Ishikawa (cell line): Measurements from ENCODE around the gene RUBCNL.

Experiments used
- CEBPB ChIP-seq: IDR thresholded peaks from 2 replicates; pipeline ENCODE4 v1.6.1; 2012
- CREB1 ChIP-seq: IDR thresholded peaks from 2 replicates; pipeline ENCODE4 v1.6.1; 2012; ENCODE audit warnings: low read depth
- EGR1 ChIP-seq: IDR thresholded peaks from 2 replicates; pipeline ENCODE4 v1.6.1; 2012
- EP300 ChIP-seq: IDR thresholded peaks from 2 replicates; pipeline ENCODE4 v1.6.1; 2012; ENCODE audit warnings: borderline replicate concordance
- FOXM1 ChIP-seq: IDR thresholded peaks from 2 replicates; pipeline ENCODE4 v1.6.1; 2012; ENCODE audit warnings: low read depth, borderline replicate concordance
- NFIC ChIP-seq: IDR thresholded peaks from 2 replicates; pipeline ENCODE4 v1.6.1; 2012
- RAD21 ChIP-seq: IDR thresholded peaks from 2 replicates; pipeline ENCODE4 v1.6.1; 2012; ENCODE audit warnings: low read depth
- TAF1 ChIP-seq: IDR thresholded peaks from 2 replicates; pipeline ENCODE4 v1.6.1; 2012; ENCODE audit warnings: low read depth, mild to moderate bottlenecking
- TCF12 ChIP-seq: IDR thresholded peaks from 2 replicates; pipeline ENCODE4 v1.6.1; 2012; ENCODE audit warnings: low read depth
- TEAD4 ChIP-seq: IDR thresholded peaks from 2 replicates; pipeline ENCODE4 v1.6.1; 2012
- YY1 ChIP-seq: IDR thresholded peaks from 2 replicates; pipeline ENCODE4 v1.6.1; 2012; ENCODE audit warnings: low read depth
- ZBTB7A ChIP-seq: IDR thresholded peaks from 2 replicates; pipeline ENCODE4 v1.6.1; 2012; ENCODE audit warnings: low read depth
- TF ChIP-seq, protein P1 (sequence below): IDR thresholded peaks from 2 replicates; pipeline ENCODE4 v1.6.1; 2012; ENCODE audit warnings: low read depth, mild to moderate bottlenecking
- TF ChIP-seq, protein P2 (sequence below): IDR thresholded peaks from 2 replicates; pipeline ENCODE4 v1.6.1; 2012
- TF ChIP-seq, protein P3 (sequence below): IDR thresholded peaks from 2 replicates; pipeline ENCODE4 v1.6.1; 2012

The RUBCNL gene

DNA sequence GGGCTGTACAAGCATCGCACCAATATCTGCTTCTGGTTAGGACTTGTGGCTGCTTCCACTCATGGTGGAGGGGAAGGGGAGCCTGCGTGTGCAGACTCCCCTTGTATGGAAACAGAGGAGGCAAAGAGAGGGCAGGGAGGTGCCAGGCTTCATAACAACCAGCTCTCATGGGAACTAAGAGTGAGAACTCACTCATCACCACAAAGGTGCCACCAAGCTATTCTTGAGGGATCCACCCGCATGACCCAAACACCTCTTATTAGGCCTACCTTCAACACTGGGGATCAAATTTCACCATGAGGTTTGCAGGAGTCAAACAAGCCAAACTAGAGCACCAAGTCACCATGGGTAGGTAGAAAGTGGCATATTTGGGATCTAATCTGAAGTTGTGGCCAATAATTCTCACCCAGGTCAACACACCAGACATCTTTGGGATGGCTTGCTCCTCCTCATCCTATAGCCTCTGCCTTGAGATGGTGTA is 46.4 kb downstream of the RUBCNL start:
- TF ChIP-seq CREB1, result no peak
- TF ChIP-seq CEBPB, result no peak
- no peak for TF ChIP-seq NFIC
- TF ChIP-seq TEAD4, result no peak

DNA sequence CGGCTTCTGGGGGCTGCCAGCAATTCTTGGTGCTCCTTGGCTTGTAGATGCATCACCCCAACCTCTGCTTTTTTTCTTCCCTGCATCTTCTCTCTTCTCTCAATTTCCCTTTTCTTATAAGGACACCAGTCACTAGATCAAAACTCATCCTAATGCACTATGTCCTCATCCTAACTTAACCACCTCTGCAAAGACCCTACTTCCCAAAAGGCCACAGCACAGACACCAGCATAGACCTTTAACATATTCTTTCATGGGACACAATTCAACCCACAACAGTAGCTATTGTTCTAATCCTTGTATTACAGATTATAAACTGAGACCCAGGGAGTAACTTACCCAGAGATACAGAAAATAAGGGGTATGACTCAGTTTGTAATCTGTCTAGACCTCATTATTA is 47.0 kb downstream of the RUBCNL start:
- TF ChIP-seq CREB1 (no peak), TAF1 (no peak), TCF12 (no peak), TEAD4 (no peak), EP300 (no peak), CEBPB (no peak), EGR1 (no peak), FOXM1 (no peak), ZBTB7A (no peak), YY1 (no peak), RAD21 (no peak), NFIC (no peak)
- TF ChIP-seq, protein P1, sequence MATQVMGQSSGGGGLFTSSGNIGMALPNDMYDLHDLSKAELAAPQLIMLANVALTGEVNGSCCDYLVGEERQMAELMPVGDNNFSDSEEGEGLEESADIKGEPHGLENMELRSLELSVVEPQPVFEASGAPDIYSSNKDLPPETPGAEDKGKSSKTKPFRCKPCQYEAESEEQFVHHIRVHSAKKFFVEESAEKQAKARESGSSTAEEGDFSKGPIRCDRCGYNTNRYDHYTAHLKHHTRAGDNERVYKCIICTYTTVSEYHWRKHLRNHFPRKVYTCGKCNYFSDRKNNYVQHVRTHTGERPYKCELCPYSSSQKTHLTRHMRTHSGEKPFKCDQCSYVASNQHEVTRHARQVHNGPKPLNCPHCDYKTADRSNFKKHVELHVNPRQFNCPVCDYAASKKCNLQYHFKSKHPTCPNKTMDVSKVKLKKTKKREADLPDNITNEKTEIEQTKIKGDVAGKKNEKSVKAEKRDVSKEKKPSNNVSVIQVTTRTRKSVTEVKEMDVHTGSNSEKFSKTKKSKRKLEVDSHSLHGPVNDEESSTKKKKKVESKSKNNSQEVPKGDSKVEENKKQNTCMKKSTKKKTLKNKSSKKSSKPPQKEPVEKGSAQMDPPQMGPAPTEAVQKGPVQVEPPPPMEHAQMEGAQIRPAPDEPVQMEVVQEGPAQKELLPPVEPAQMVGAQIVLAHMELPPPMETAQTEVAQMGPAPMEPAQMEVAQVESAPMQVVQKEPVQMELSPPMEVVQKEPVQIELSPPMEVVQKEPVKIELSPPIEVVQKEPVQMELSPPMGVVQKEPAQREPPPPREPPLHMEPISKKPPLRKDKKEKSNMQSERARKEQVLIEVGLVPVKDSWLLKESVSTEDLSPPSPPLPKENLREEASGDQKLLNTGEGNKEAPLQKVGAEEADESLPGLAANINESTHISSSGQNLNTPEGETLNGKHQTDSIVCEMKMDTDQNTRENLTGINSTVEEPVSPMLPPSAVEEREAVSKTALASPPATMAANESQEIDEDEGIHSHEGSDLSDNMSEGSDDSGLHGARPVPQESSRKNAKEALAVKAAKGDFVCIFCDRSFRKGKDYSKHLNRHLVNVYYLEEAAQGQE, result no peak
- TF ChIP-seq, protein P2, sequence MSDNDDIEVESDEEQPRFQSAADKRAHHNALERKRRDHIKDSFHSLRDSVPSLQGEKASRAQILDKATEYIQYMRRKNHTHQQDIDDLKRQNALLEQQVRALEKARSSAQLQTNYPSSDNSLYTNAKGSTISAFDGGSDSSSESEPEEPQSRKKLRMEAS, result no peak
- TF ChIP-seq, protein P3, sequence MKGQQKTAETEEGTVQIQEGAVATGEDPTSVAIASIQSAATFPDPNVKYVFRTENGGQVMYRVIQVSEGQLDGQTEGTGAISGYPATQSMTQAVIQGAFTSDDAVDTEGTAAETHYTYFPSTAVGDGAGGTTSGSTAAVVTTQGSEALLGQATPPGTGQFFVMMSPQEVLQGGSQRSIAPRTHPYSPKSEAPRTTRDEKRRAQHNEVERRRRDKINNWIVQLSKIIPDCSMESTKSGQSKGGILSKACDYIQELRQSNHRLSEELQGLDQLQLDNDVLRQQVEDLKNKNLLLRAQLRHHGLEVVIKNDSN, result no peak

DNA sequence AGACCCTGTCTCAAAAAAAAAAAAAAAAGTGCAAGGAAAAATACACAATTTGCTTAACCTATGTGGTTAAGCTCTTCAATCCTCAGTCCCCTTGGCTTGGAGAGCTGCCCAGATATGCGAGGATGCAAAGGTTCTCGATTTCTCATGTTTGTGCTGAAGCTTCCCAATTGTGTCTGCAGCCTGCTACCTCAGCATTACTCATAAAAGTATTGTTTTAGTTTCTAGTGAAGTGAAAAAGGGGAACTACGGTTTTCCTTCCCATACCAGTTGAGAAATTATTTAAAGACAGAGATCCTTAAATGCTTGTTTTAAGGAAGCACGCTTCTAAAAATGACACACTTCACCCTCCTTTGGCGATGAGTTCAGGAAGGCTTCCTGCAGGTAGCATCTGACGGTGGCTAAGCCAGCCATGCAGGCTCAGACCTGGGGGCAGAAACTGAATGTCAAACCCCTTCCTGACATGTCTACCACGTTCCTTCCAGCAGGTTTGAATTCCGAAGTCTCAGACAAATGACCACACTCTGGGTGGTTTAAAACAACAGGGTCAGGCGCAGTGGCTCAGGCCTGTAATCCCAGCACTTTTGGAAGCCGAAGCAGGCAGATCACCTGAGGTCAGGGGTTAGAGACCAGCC is 47.9 kb downstream of the RUBCNL start:
- TF ChIP-seq RAD21 (no peak), CEBPB (no peak), TCF12 (no peak), EP300 (no peak), EGR1 (no peak), TAF1 (no peak), ZBTB7A (no peak), YY1 (no peak), NFIC (no peak), CREB1 (no peak), FOXM1 (no peak), TEAD4 (no peak)
- TF ChIP-seq, protein P2, result no peak
- TF ChIP-seq, protein P1, result no peak
- TF ChIP-seq, protein P3, result no peak

DNA sequence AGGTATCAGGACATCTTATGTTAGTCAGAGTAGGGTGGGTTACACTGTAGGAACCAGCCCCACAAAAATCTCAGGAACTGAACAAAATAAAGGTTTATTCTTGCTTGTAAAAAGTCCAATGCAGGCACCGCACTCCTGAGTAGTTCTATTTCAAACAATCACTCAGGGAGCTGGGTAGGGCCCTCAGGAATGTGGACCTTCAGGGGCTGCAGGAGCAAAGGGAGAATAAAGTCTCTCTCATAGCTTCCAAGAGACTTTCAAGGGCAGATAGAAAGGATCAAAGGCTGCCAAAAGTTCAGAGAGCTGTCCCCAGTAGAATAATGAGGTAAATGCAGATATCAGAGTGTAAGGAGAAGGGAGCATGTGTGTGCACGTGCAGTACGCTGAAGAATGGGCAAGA is 49.4 kb downstream of the RUBCNL start:
- no peak for TF ChIP-seq ZBTB7A
- no peak for TF ChIP-seq TAF1
- TF ChIP-seq, protein P3, result no peak
- no peak for TF ChIP-seq FOXM1
- no peak for TF ChIP-seq CREB1
- no peak for TF ChIP-seq YY1
- TF ChIP-seq TEAD4, result no peak
- TF ChIP-seq EP300, result no peak
- no peak for TF ChIP-seq NFIC
- no peak for TF ChIP-seq TCF12
- no peak for TF ChIP-seq EGR1
- no peak for TF ChIP-seq CEBPB

DNA sequence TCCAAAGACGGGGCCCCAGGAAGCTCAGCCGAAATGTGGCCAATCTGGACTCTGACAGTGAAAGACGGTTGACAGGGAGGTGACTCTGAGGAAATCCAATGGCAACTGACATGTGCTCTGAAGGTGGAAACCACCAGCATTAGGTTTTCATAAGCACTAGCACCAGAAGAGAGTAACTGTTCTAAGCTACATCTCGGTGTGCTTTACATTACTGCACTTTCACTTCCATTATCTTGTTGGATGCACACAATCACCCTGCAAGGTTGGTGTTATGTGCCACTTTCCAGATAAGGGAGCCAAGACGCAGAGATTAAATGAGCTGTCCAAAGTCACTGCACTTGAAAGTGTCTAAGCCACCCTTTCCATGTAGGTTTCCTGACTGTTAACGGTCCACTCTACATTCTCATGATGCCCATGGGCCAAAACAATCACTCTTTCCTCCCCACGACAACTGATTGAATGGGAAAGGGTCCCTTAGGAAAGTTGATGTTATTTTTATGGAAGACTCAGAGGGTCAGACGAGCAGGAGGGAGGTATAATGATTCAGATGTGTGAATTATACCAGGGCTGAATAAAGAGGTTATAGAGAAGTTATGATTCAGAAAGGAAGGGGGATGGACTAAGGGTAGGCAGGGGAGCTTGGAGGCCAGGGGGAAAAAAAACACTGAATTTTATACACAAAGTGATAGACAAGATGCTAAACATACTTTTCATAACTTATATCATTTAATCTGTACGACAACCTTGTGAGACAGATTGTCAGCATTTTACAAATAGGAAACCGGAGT is 52.8 kb downstream of the RUBCNL start:
- TF ChIP-seq TEAD4, result no peak
- no peak for TF ChIP-seq FOXM1
- TF ChIP-seq, protein P1, result no peak
- TF ChIP-seq CREB1, result no peak
- TF ChIP-seq, protein P3, result no peak
- TF ChIP-seq NFIC, result no peak
- no peak for TF ChIP-seq EGR1
- no peak for TF ChIP-seq CEBPB
- no peak for TF ChIP-seq YY1
- no peak for TF ChIP-seq ZBTB7A
- no peak for TF ChIP-seq EP300
- TF ChIP-seq TCF12, result no peak
- TF ChIP-seq, protein P2, result no peak
- TF ChIP-seq RAD21, result no peak
- no peak for TF ChIP-seq TAF1
